Measurements from ENCODE around the gene TMEM205. TPM values are rescaled to one million over a fixed set of nuclear protein-coding genes. Genes with fewer than 3 reads are reported as not detected.

Gene TMEM205
- total RNA-seq, 1 experiment from 2014 or later, result 224 TPM

- Histone ChIP-seq H3K4me3 (ENCODE audit: low read length) (no peak overlapping the region), H3K27ac (ENCODE audit: low read length) (no peak overlapping the region), H3K27me3 (ENCODE audit: low read length) (no peaks in the 10 kb centered on the region), H3K9me3 (ENCODE audit: low read length) (no peaks in the 10 kb centered on the region), H3K9me2 (replicated peaks; ENCODE audit: low read length) (no peaks in the 10 kb centered on the region), H4K20me1 (ENCODE audit: low read length) (no peaks in the 10 kb centered on the region), H3K9ac (ENCODE audit: low read length) (no peak overlapping the region), H3K4me1 (ENCODE audit: insufficient read depth, low read length) (0 out of 2 replicates have a peak, but pooled peaks cover 3% of the 10 kb centered on the region), H3K4me2 (ENCODE audit: low read length) (no peak overlapping the region), H3K36me3 (ENCODE audit: low read depth, low read length) (peaks cover 8% of the 10 kb centered on the region), H3F3A (ENCODE audit: low read length, unreplicated experiment) (no peaks in the 10 kb centered on the region), H2AFZ (ENCODE audit: low read length) (no peak overlapping the region), H3K79me2 (ENCODE audit: low read length) (no peaks in the 10 kb centered on the region)
- ATAC-seq, result no peak
- TF ChIP-seq EZH2 (IDR thresholded peaks at IDR 0.05; ENCODE audit: low read length, unreplicated experiment) (no peak), EZH2phosphoT487 (IDR thresholded peaks at IDR 0.05; ENCODE audit: borderline replicate concordance, low read length) (no peak)
- TF ChIP-seq, protein P1, sequence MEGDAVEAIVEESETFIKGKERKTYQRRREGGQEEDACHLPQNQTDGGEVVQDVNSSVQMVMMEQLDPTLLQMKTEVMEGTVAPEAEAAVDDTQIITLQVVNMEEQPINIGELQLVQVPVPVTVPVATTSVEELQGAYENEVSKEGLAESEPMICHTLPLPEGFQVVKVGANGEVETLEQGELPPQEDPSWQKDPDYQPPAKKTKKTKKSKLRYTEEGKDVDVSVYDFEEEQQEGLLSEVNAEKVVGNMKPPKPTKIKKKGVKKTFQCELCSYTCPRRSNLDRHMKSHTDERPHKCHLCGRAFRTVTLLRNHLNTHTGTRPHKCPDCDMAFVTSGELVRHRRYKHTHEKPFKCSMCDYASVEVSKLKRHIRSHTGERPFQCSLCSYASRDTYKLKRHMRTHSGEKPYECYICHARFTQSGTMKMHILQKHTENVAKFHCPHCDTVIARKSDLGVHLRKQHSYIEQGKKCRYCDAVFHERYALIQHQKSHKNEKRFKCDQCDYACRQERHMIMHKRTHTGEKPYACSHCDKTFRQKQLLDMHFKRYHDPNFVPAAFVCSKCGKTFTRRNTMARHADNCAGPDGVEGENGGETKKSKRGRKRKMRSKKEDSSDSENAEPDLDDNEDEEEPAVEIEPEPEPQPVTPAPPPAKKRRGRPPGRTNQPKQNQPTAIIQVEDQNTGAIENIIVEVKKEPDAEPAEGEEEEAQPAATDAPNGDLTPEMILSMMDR (conservative IDR thresholded peaks at IDR 0.05; ENCODE audit: low read depth, low read length), result no peak
- no peak for DNase-seq
- TSS peak; percentile 32 for BruUV-seq (replicated peaks)
- POLR2A ChIA-PET (ENCODE audit: unreplicated experiment), result no interaction called here
- CTCF ChIA-PET, result interaction anchor here (0.5 to 0.6 kb wide), 2 partner anchors 54 to 119 kb away, joined by 3 to 5 read pairs; no protein-coding TSS in a partner anchor
- intact Hi-C loops (cut with micrococcal nuclease), result no loop called here
Observed at GRCh38 chr19:11323601-11324078, 22.4 kb downstream of the TMEM205 start.

- Histone ChIP-seq H3K4me1 (ENCODE audit: insufficient read depth, low read length) (0 out of 2 replicates have a peak, but pooled peaks cover 3% of the 10 kb centered on the region), H3K27me3 (ENCODE audit: low read length) (no peaks in the 10 kb centered on the region), H3K9me3 (ENCODE audit: low read length) (no peaks in the 10 kb centered on the region), H3K4me2 (ENCODE audit: low read length) (no peak overlapping the region), H3K4me3 (ENCODE audit: low read length) (no peak overlapping the region), H3K36me3 (ENCODE audit: low read depth, low read length) (peaks cover 8% of the 10 kb centered on the region), H2AFZ (ENCODE audit: low read length) (no peak overlapping the region), H3K27ac (ENCODE audit: low read length) (no peak overlapping the region), H3F3A (ENCODE audit: low read length, unreplicated experiment) (no peaks in the 10 kb centered on the region), H3K79me2 (ENCODE audit: low read length) (no peaks in the 10 kb centered on the region), H4K20me1 (ENCODE audit: low read length) (no peaks in the 10 kb centered on the region), H3K9ac (ENCODE audit: low read length) (no peak overlapping the region), H3K9me2 (replicated peaks; ENCODE audit: low read length) (no peaks in the 10 kb centered on the region)
- intact Hi-C loops (cut with micrococcal nuclease), result no loop called here
- ChIA-PET POLR2A (ENCODE audit: unreplicated experiment) (interaction anchor here (0.8 kb wide), 1 partner anchor 53 kb away, joined by 3 read pairs; no protein-coding TSS in a partner anchor), CTCF (no interaction called here)
- BruUV-seq (replicated peaks), result no TSS peak
- DNase-seq (no peak), ATAC-seq (no peak)
- TF ChIP-seq EZH2 (IDR thresholded peaks at IDR 0.05; ENCODE audit: low read length, unreplicated experiment) (no peak), EZH2phosphoT487 (IDR thresholded peaks at IDR 0.05; ENCODE audit: borderline replicate concordance, low read length) (no peak)
- TF ChIP-seq, protein P1 (conservative IDR thresholded peaks at IDR 0.05; ENCODE audit: low read depth, low read length), result no peak
Observed at GRCh38 chr19:11322269-11323024, 23.6 kb downstream of the TMEM205 start.
